ENCODE measurements around the gene ZFP1.

Gene ZFP1

GRCh38 chr16:75148311-75149195, at the start of gene ZFP1:
TSS of gene ZFP1 (plus strand) at chr16:75148524. CDS start at chr16:75152952, 4,428 bp downstream.
- peaks cover 0 to 4% of the 10 kb centered on the region in 2 donors for H3K4me1 ChIP-seq (ENCODE audit: control insufficient read depth in 1 of 2, insufficient read depth in 2 of 2, low read length in 2 of 2)
- peak within 1 kb of the TSS; percentile 88 for H3K27ac ChIP-seq (ENCODE audit: low read depth, low read length)
- H3K9me3 ChIP-seq (ENCODE audit: control insufficient read depth in 1 of 2, low read length in 2 of 2) = peaks cover 6 to 14% of the 10 kb centered on the region in 2 donors
- peak within 1 kb of the TSS; percentile 78 to 95 for H3K4me3 ChIP-seq (ENCODE audit: low read depth in 1 of 2, low read length in 2 of 2)
- peaks cover 2 to 6% of the 10 kb centered on the region in 2 donors for H3K36me3 ChIP-seq (ENCODE audit: control insufficient read depth in 1 of 2, insufficient read depth in 2 of 2, low read length in 2 of 2)
- peak within 1 kb of the TSS; percentile 74 to 77 for H3K9ac ChIP-seq (ENCODE audit: low read depth in 1 of 2, low read length in 2 of 2)
- H3K27me3 ChIP-seq (ENCODE audit: control insufficient read depth in 1 of 2, insufficient read depth in 2 of 2, low read length in 2 of 2) = no peaks in the 10 kb centered on the region

GRCh38 chr16:75099075-75099667, 49.2 kb upstream of the ZFP1 start:
- H3K4me1 ChIP-seq (ENCODE audit: control insufficient read depth in 1 of 2, insufficient read depth in 2 of 2, low read length in 2 of 2) = peaks cover 19 to 28% of the 10 kb centered on the region in 2 donors
- H3K36me3 ChIP-seq (ENCODE audit: control insufficient read depth in 1 of 2, insufficient read depth in 2 of 2, low read length in 2 of 2) = peaks cover 0 to 9% of the 10 kb centered on the region in 2 donors
- no peaks in the 10 kb centered on the region for H3K9me3 ChIP-seq (ENCODE audit: control insufficient read depth in 1 of 2, low read length in 2 of 2)
- no peak overlapping the region for H3K4me3 ChIP-seq (ENCODE audit: low read depth in 1 of 2, low read length in 2 of 2)
- no peak overlapping the region for H3K9ac ChIP-seq (ENCODE audit: low read depth in 1 of 2, low read length in 2 of 2)
- H3K27ac ChIP-seq (ENCODE audit: low read depth, low read length) = peak overlapping the region; percentile 2
- H3K27me3 ChIP-seq (ENCODE audit: control insufficient read depth in 1 of 2, insufficient read depth in 2 of 2, low read length in 2 of 2) = no peaks in the 10 kb centered on the region

- Histone ChIP-seq H3K4me1 (ENCODE audit: control insufficient read depth in 1 of 2, insufficient read depth in 2 of 2, low read length in 2 of 2) (peaks cover 19 to 28% of the 10 kb centered on the region in 2 donors), H3K36me3 (ENCODE audit: control insufficient read depth in 1 of 2, insufficient read depth in 2 of 2, low read length in 2 of 2) (peaks cover 0 to 8% of the 10 kb centered on the region in 2 donors), H3K4me3 (ENCODE audit: low read depth in 1 of 2, low read length in 2 of 2) (no peak overlapping the region), H3K27ac (ENCODE audit: low read depth, low read length) (no peak overlapping the region), H3K9ac (ENCODE audit: low read depth in 1 of 2, low read length in 2 of 2) (no peak overlapping the region), H3K9me3 (ENCODE audit: control insufficient read depth in 1 of 2, low read length in 2 of 2) (no peaks in the 10 kb centered on the region), H3K27me3 (ENCODE audit: control insufficient read depth in 1 of 2, insufficient read depth in 2 of 2, low read length in 2 of 2) (no peaks in the 10 kb centered on the region)
Measured at GRCh38 chr16:75099738-75100602, 48.4 kb upstream of the ZFP1 start.

- no peak overlapping the region for H3K27ac ChIP-seq (ENCODE audit: low read depth, low read length)
- no peak overlapping the region for H3K4me3 ChIP-seq (ENCODE audit: low read depth in 1 of 2, low read length in 2 of 2)
Measured at GRCh38 chr16:75100603-75100990, 47.7 kb upstream of the ZFP1 start.

GRCh38 chr16:75101635-75102034, 46.7 kb upstream of the ZFP1 start:
- Histone ChIP-seq H3K9me3 (ENCODE audit: control insufficient read depth in 1 of 2, low read length in 2 of 2) (no peaks in the 10 kb centered on the region), H3K4me3 (ENCODE audit: low read depth in 1 of 2, low read length in 2 of 2) (no peak overlapping the region), H3K36me3 (ENCODE audit: control insufficient read depth in 1 of 2, insufficient read depth in 2 of 2, low read length in 2 of 2) (peaks cover 0 to 10% of the 10 kb centered on the region in 2 donors), H3K27ac (ENCODE audit: low read depth, low read length) (no peak overlapping the region), H3K27me3 (ENCODE audit: control insufficient read depth in 1 of 2, insufficient read depth in 2 of 2, low read length in 2 of 2) (no peaks in the 10 kb centered on the region), H3K4me1 (ENCODE audit: control insufficient read depth in 1 of 2, insufficient read depth in 2 of 2, low read length in 2 of 2) (peaks cover 30% of the 10 kb centered on the region in 2 donors), H3K9ac (ENCODE audit: low read depth in 1 of 2, low read length in 2 of 2) (no peak overlapping the region)

More at GRCh38 chr16:75100603-75100990, 47.7 kb upstream of the ZFP1 start:
- H3K27me3 ChIP-seq (ENCODE audit: control insufficient read depth in 1 of 2, insufficient read depth in 2 of 2, low read length in 2 of 2) = no peaks in the 10 kb centered on the region
- peaks cover 0 to 3% of the 10 kb centered on the region in 2 donors for H3K36me3 ChIP-seq (ENCODE audit: control insufficient read depth in 1 of 2, insufficient read depth in 2 of 2, low read length in 2 of 2)
- H3K9ac ChIP-seq (ENCODE audit: low read depth in 1 of 2, low read length in 2 of 2) = no peak overlapping the region
- H3K9me3 ChIP-seq (ENCODE audit: control insufficient read depth in 1 of 2, low read length in 2 of 2) = no peaks in the 10 kb centered on the region
- H3K4me1 ChIP-seq (ENCODE audit: control insufficient read depth in 1 of 2, insufficient read depth in 2 of 2, low read length in 2 of 2) = peaks cover 25 to 31% of the 10 kb centered on the region in 2 donors

- Histone ChIP-seq H3K4me3 (ENCODE audit: low read depth in 1 of 2, low read length in 2 of 2) (no peak overlapping the region), H3K4me1 (ENCODE audit: control insufficient read depth in 1 of 2, insufficient read depth in 2 of 2, low read length in 2 of 2) (peaks cover 28 to 34% of the 10 kb centered on the region in 2 donors), H3K27me3 (ENCODE audit: control insufficient read depth in 1 of 2, insufficient read depth in 2 of 2, low read length in 2 of 2) (no peaks in the 10 kb centered on the region), H3K9ac (ENCODE audit: low read depth in 1 of 2, low read length in 2 of 2) (no peak overlapping the region), H3K27ac (ENCODE audit: low read depth, low read length) (no peak overlapping the region), H3K36me3 (ENCODE audit: control insufficient read depth in 1 of 2, insufficient read depth in 2 of 2, low read length in 2 of 2) (peaks cover 0 to 14% of the 10 kb centered on the region in 2 donors), H3K9me3 (ENCODE audit: control insufficient read depth in 1 of 2, low read length in 2 of 2) (no peaks in the 10 kb centered on the region)
Measured at GRCh38 chr16:75102595-75102994, 45.7 kb upstream of the ZFP1 start.

GRCh38 chr16:75103994-75104393, 44.3 kb upstream of the ZFP1 start:
- Histone ChIP-seq H3K27ac (ENCODE audit: low read depth, low read length) (no peak overlapping the region), H3K4me3 (ENCODE audit: low read depth in 1 of 2, low read length in 2 of 2) (no peak overlapping the region), H3K9ac (ENCODE audit: low read depth in 1 of 2, low read length in 2 of 2) (no peak overlapping the region), H3K36me3 (ENCODE audit: control insufficient read depth in 1 of 2, insufficient read depth in 2 of 2, low read length in 2 of 2) (peaks cover 0 to 14% of the 10 kb centered on the region in 2 donors), H3K27me3 (ENCODE audit: control insufficient read depth in 1 of 2, insufficient read depth in 2 of 2, low read length in 2 of 2) (no peaks in the 10 kb centered on the region), H3K9me3 (ENCODE audit: control insufficient read depth in 1 of 2, low read length in 2 of 2) (no peaks in the 10 kb centered on the region), H3K4me1 (ENCODE audit: control insufficient read depth in 1 of 2, insufficient read depth in 2 of 2, low read length in 2 of 2) (peaks cover 27 to 28% of the 10 kb centered on the region in 2 donors)

GRCh38 chr16:75104836-75105235, 43.5 kb upstream of the ZFP1 start:
- Histone ChIP-seq H3K27ac (ENCODE audit: low read depth, low read length) (no peak overlapping the region), H3K36me3 (ENCODE audit: control insufficient read depth in 1 of 2, insufficient read depth in 2 of 2, low read length in 2 of 2) (peaks cover 0 to 14% of the 10 kb centered on the region in 2 donors), H3K9ac (ENCODE audit: low read depth in 1 of 2, low read length in 2 of 2) (no peak overlapping the region), H3K27me3 (ENCODE audit: control insufficient read depth in 1 of 2, insufficient read depth in 2 of 2, low read length in 2 of 2) (no peaks in the 10 kb centered on the region), H3K4me1 (ENCODE audit: control insufficient read depth in 1 of 2, insufficient read depth in 2 of 2, low read length in 2 of 2) (peaks cover 30 to 31% of the 10 kb centered on the region in 2 donors), H3K9me3 (ENCODE audit: control insufficient read depth in 1 of 2, low read length in 2 of 2) (no peaks in the 10 kb centered on the region), H3K4me3 (ENCODE audit: low read depth in 1 of 2, low read length in 2 of 2) (no peak overlapping the region)

GRCh38 chr16:75105306-75106061, 42.8 kb upstream of the ZFP1 start:
- Histone ChIP-seq H3K27me3 (ENCODE audit: control insufficient read depth in 1 of 2, insufficient read depth in 2 of 2, low read length in 2 of 2) (no peaks in the 10 kb centered on the region), H3K36me3 (ENCODE audit: control insufficient read depth in 1 of 2, insufficient read depth in 2 of 2, low read length in 2 of 2) (peaks cover 0 to 14% of the 10 kb centered on the region in 2 donors), H3K27ac (ENCODE audit: low read depth, low read length) (no peak overlapping the region), H3K9me3 (ENCODE audit: control insufficient read depth in 1 of 2, low read length in 2 of 2) (no peaks in the 10 kb centered on the region), H3K4me3 (ENCODE audit: low read depth in 1 of 2, low read length in 2 of 2) (no peak overlapping the region), H3K4me1 (ENCODE audit: control insufficient read depth in 1 of 2, insufficient read depth in 2 of 2, low read length in 2 of 2) (peaks cover 31 to 36% of the 10 kb centered on the region in 2 donors), H3K9ac (ENCODE audit: low read depth in 1 of 2, low read length in 2 of 2) (peak overlapping the region in 1 of 2 donors; percentile 25)
